IPS-15b (cell line): ENCODE data around the gene IPCEF1.
"Not testable (repeated sequence)": the region's sequence is repeated elsewhere in the genome, so short reads cannot be mapped to it uniquely, and the experiment has no call there.

Experiments
- H3K27me3 ChIP-seq: one replicate; pipeline ENCODE4 v1.6.1; 2013; ENCODE audit warnings: low read length; ENCODE audit not compliant: control insufficient read depth, insufficient read depth
- H3K36me3 ChIP-seq: one replicate; pipeline ENCODE4 v1.6.1; 2013; ENCODE audit warnings: low read length; ENCODE audit not compliant: control insufficient read depth, insufficient read depth
- H3K4me1 ChIP-seq: one replicate; pipeline ENCODE4 v1.6.1; 2013; ENCODE audit warnings: mild to moderate bottlenecking, low read length; ENCODE audit not compliant: control insufficient read depth, insufficient read depth
- H3K4me3 ChIP-seq: one replicate; pipeline ENCODE4 v1.5.1; 2013; ENCODE audit warnings: low read depth, low read length
- H3K9ac ChIP-seq: one replicate; pipeline ENCODE4 v1.6.1; 2013; ENCODE audit warnings: low read depth, mild to moderate bottlenecking, low read length
- H3K9me3 ChIP-seq: one replicate; pipeline ENCODE4 v1.6.1; 2013; ENCODE audit warnings: mild to moderate bottlenecking, low read length; ENCODE audit not compliant: control insufficient read depth, insufficient read depth

IPCEF1 gene

DNA sequence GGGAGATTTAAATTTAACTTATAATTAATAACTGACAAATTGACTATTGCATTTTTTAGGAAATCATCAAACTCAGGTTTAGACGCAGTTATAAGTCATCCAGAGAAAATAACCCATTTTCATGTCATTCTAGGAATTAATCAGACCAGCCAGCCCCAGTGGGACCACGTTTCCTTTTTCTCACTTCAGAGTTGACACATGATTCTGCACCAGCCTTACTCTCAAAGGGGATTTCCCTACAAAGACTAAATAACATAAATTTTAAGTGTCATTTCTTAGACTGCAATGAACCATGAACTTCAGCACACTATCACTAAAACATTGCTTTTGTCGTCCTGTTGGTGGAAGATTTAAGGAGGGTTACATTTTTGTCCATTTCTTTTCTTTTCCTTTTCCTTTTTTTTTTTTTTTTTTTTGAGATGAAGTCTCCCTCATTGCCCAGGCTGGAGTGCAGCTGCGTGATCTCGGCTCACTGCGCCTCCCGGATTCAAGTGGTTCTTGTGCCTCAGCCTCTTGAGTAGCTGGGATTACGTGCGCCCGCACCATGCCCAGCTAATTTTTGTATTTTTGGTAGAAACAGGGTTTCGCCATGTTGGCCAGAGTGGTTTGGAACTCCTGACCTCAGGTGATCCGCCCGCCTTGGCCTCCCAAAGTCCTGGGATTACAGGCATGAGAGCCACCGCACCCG is 3.6 kb downstream of the IPCEF1 start:
- Histone ChIP-seq H3K4me1 (no peaks in the 10 kb centered on the region), H3K4me3 (no peak overlapping the region), H3K27me3 (no peaks in the 10 kb centered on the region), H3K36me3 (no peaks in the 10 kb centered on the region), H3K9me3 (no peaks in the 10 kb centered on the region), H3K9ac (no peak overlapping the region)

DNA sequence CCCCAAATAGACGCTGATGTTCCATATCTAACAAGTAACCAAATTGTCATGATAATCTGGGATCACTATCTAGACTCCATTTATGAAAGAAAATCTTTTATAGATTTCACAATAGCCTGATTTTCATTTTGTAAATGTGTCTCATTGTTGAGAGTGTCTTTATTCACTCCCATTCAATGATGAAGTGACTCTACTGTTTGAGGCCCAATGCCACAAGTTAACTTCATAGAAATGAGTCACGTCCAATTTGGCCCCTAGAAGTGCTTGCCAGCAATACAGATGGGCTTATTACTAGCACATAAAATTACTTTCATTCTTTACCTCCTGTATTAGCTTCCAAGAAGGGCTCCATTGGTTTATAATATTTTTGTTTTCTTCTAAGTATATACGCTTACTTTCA is 6.3 kb downstream of the IPCEF1 start:
- no peak overlapping the region for H3K4me3 ChIP-seq
- H3K9me3 ChIP-seq: no peaks in the 10 kb centered on the region
- H3K4me1 ChIP-seq: no peaks in the 10 kb centered on the region
- no peak overlapping the region for H3K9ac ChIP-seq
- no peaks in the 10 kb centered on the region for H3K27me3 ChIP-seq
- no peaks in the 10 kb centered on the region for H3K36me3 ChIP-seq

DNA sequence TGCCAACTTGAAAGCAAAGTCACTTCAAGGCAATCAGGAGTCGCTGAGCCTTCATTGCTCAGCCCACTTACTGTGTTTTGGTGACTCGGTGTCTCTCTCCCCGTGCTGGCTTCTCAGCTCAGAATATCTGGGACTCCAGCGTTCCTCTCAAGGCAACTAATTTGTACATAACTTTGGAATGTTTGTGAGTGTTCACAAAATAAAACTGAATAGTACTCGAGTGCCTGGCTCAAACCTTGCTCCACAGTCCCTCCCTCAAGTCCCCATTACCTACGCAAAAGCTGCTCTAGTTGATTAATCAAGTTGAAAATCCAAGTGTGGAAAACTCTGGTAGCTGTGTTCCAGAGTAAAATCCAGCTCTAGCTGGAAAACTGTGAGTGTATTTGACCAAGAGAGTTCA is 8.6 kb downstream of the IPCEF1 start:
- no peak overlapping the region for H3K4me3 ChIP-seq
- H3K36me3 ChIP-seq: no peaks in the 10 kb centered on the region
- H3K4me1 ChIP-seq: peaks cover 14% of the 10 kb centered on the region
- H3K9ac ChIP-seq: no peak overlapping the region
- no peaks in the 10 kb centered on the region for H3K9me3 ChIP-seq
- H3K27me3 ChIP-seq: no peaks in the 10 kb centered on the region

GRCh38 chr6:154345811-154346210 is 10.8 kb downstream of the IPCEF1 start:
- no peak overlapping the region for H3K9ac ChIP-seq
- peaks cover 25% of the 10 kb centered on the region for H3K4me1 ChIP-seq
- no peaks in the 10 kb centered on the region for H3K27me3 ChIP-seq
- H3K36me3 ChIP-seq: no peaks in the 10 kb centered on the region
- no peaks in the 10 kb centered on the region for H3K9me3 ChIP-seq
- no peak overlapping the region for H3K4me3 ChIP-seq

DNA sequence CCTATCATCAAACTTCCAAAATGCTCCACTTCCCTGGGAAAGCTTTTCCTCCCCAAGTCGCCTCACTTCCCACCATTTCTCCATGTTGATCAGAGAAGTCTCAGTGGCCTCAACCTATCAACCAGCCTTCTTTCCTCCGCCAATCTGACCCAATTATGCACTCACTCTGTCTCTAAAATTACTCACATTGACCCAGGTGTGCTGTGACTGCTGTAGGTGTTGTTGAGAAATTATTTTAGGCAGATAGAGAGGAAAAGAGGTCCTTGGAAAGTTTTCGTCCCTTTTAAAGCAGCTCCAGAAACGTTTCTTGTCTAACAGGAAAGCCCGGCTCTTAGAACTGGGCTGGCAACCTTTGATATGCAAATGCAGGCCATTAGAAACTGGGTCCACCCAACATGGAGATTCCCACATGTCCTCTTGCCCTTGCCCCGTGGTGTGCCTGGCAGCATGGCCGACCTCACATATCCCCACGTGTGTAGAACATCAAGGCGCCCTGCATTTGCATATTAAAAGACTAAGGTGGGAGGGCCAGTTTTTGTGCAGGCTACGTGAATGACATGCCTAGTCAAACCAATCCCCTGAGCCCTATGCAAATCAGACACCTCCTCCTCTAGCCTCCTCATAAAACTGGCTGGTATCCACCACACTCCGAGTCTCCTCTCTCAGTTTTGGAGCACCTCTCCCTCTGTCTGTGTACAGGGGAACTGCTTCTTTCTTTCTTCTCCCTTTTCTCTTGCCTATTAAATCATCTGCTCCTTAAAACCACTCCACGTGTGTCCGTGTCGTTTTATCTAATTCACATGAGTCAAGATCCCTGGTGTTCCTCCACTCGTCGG is 12.9 kb downstream of the IPCEF1 start:
- Histone ChIP-seq H3K4me1 (peaks cover 25% of the 10 kb centered on the region), H3K9ac (peak overlapping the region; percentile 47), H3K4me3 (peak overlapping the region; percentile 35), H3K9me3 (no peaks in the 10 kb centered on the region), H3K36me3 (no peaks in the 10 kb centered on the region), H3K27me3 (no peaks in the 10 kb centered on the region)

GRCh38 chr6:154341871-154342270 is 14.7 kb downstream of the IPCEF1 start:
- Histone ChIP-seq H3K27me3 (no peaks in the 10 kb centered on the region), H3K4me3 (no peak overlapping the region), H3K4me1 (peaks cover 25% of the 10 kb centered on the region), H3K9ac (no peak overlapping the region), H3K9me3 (no peaks in the 10 kb centered on the region), H3K36me3 (no peaks in the 10 kb centered on the region)

GRCh38 chr6:154341336-154341735 is 15.3 kb downstream of the IPCEF1 start:
- H3K27me3 ChIP-seq: no peaks in the 10 kb centered on the region
- H3K4me3 ChIP-seq: no peak overlapping the region
- H3K9ac ChIP-seq: no peak overlapping the region
- no peaks in the 10 kb centered on the region for H3K9me3 ChIP-seq
- H3K36me3 ChIP-seq: no peaks in the 10 kb centered on the region
- peaks cover 25% of the 10 kb centered on the region for H3K4me1 ChIP-seq

- Histone ChIP-seq H3K9ac (no peak overlapping the region), H3K36me3 (no peaks in the 10 kb centered on the region)
Measured at GRCh38 chr6:154337406-154338005, 19.1 kb downstream of the IPCEF1 start.

GRCh38 chr6:154334147-154334546 is 22.5 kb downstream of the IPCEF1 start:
- not testable (repeated sequence) for H3K4me1 ChIP-seq, H3K9ac ChIP-seq, H3K36me3 ChIP-seq, H3K4me3 ChIP-seq, H3K9me3 ChIP-seq, H3K27me3 ChIP-seq

More at GRCh38 chr6:154337406-154338005, 19.1 kb downstream of the IPCEF1 start:
- Histone ChIP-seq H3K9me3 (no peaks in the 10 kb centered on the region), H3K4me1 (peaks cover 10% of the 10 kb centered on the region), H3K4me3 (no peak overlapping the region), H3K27me3 (no peaks in the 10 kb centered on the region)

DNA sequence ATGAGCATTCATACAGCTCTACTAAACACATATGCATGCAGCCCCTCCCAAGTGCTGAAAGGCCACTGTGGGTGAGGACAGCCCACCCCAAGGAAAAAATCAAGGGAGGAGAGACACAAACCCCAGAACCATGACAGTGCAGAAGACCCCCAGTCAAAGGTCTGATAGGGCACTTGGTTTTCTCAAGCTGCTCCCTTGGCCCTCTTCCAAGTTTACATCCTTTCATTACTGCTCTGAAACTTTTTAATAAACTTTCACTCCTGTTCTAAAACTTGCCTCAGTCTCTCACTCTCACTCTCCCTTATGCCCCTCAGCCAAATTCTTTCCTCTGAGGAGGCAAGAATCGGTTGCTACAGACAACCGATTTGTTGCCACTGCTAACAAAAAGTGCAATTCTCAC is 24.9 kb downstream of the IPCEF1 start:
- peaks cover 4% of the 10 kb centered on the region for H3K4me1 ChIP-seq
- no peak overlapping the region for H3K4me3 ChIP-seq
- H3K9ac ChIP-seq: no peak overlapping the region
- no peaks in the 10 kb centered on the region for H3K36me3 ChIP-seq
- H3K9me3 ChIP-seq: no peaks in the 10 kb centered on the region
- H3K27me3 ChIP-seq: no peaks in the 10 kb centered on the region

GRCh38 chr6:154329350-154330170 is 27.0 kb downstream of the IPCEF1 start:
- H3K4me1 ChIP-seq: peaks cover 4% of the 10 kb centered on the region
- no peak overlapping the region for H3K9ac ChIP-seq
- H3K9me3 ChIP-seq: no peaks in the 10 kb centered on the region
- H3K4me3 ChIP-seq: no peak overlapping the region
- no peaks in the 10 kb centered on the region for H3K36me3 ChIP-seq
- no peaks in the 10 kb centered on the region for H3K27me3 ChIP-seq
